Ovary (tissue), 10 donors: Measurements from ENCODE around the gene LRRTM4. TPM values are rescaled to one million over a fixed set of nuclear protein-coding genes. Genes with fewer than 3 reads are reported as not detected.

Experiments
- DNase-seq, 5 donors: peaks; one replicate each; pipeline ENCODE4 v3.0.0-alpha.2; 2019 to 2020
- H3K27ac ChIP-seq, 2 donors: fragments of 200-600 bp; one replicate each; pipeline versions ENCODE4 v1.5.1 to v1.8.0; 2019 to 2022
- H3K27me3 ChIP-seq: fragments of 200-600 bp; one replicate; pipeline ENCODE4 v1.8.0; 2022
- H3K36me3 ChIP-seq: fragments of 200-600 bp; sonication (generic); one replicate; pipeline ENCODE4 v1.5.1; 2019
- H3K4me1 ChIP-seq: one replicate; pipeline ENCODE4 v1.8.1; 2013; ENCODE audit warnings: mild to moderate bottlenecking, moderate library complexity; ENCODE audit not compliant: insufficient read depth
- H3K4me3 ChIP-seq: fragments of 200-600 bp; sonication (generic); one replicate; pipeline ENCODE4 v1.5.1; 2017
- H3K9me3 ChIP-seq, 2 donors: fragments of 200-600 bp in 1 of 2; sonication (generic) in 1 of 2; one replicate each; pipeline versions ENCODE4 v1.5.1 to v1.8.1; 2013 to 2019; ENCODE audit warnings: mild to moderate bottlenecking in 1 of 2, moderate library complexity in 1 of 2
- CTCF ChIP-seq, 3 donors: fragments of 450-650 bp in 2 of 3; fragments of 200-600 bp in 1 of 3; IDR thresholded peaks; one replicate each; pipeline versions ENCODE4 v1.5.1 to v1.8.0; 2016 to 2022; ENCODE audit warnings: antibody characterized with exemption in 3 of 3, mild to moderate bottlenecking in 1 of 3
- EP300 ChIP-seq: sonication (generic); formaldehyde crosslinking; IDR thresholded peaks from one replicate; pipeline ENCODE4 v1.6.1; 2017; ENCODE audit warnings: antibody characterized with exemption
- POLR2A ChIP-seq: fragments of 450-650 bp; IDR thresholded peaks from one replicate; pipeline ENCODE4 v1.6.1; 2017; ENCODE audit warnings: antibody characterized with exemption, mild to moderate bottlenecking, moderate library complexity
- WGBS, 3 donors: extraction: QIAGEN DNeasy Blood & Tissue Kit in 1 of 3; methylation state at CpG; one replicate each; pipeline versions ENCODE4 v1.1.5 to v1.1.7; 2013 to 2017; 5-methylcytosine and 5-hydroxymethylcytosine counted together
- intact Hi-C, 4 donors: fragments of 100-400 bp; cut with DNase I; formaldehyde crosslinking; loops; one replicate each; pipeline versions ENCODE4 v1.11.0 to v1.15.1; 2022 to 2023
- long read RNA-seq, 3 donors: library from polyadenylated mRNA in 2 of 3; unstranded in 2 of 3; transcript quantifications; one replicate each; pipeline ENCODE4 v2.0.0 and lab custom pipeline, GENCODE V29; 2021 to 2026
- polyA plus RNA-seq, 2 donors: library from polyadenylated mRNA; stranded (reverse); fragments of 200-250 nt in 1 of 2; fragments of 350-450 nt in 1 of 2; fragmentation: Illumina TruSeq in 1 of 2; extraction: RNeasy Lipid Tissue Mini Kit (QIAGEN cat#74804) in 1 of 2; gene quantifications; one replicate each; pipeline ENCODE4 v1.2.3, GENCODE V29; 2013 to 2014
- total RNA-seq, 7 donors: library from RNA; depleted of rRNA in 2 of 7; stranded (reverse); fragments of >200 nt in 2 of 7; fragmentation: NEBNext Ultra II Directional in 3 of 7; extraction: Animal tissue kit (Norgen Biotek cat#: 25700) in 3 of 7; gene quantifications; one replicate each; pipeline versions ENCODE4 v1.1.0 to v1.2.4, GENCODE V29; 2016 to 2023
- donor health status: DM: no; HTN: no; CAD: no; lungs with moderate emphysema.
- donor health status: DM: no; HTN: no; CAD: no.
- donor health status: Bipolar disorder and iron deficiency.
- donor health status: DM: yes; HTN: yes; CAD: no.
- donor health status: DM: no; HTN: no; CAD: no.
- donor health status: DM: yes; HTN: yes; CAD: no.

LRRTM4 gene
- total RNA-seq, result 1 to 10 TPM in 3 of 7 donors, under 1 TPM in 2, not detected in 2; 0.38 to 2.2 (median 1.1) TPM
- under 1 TPM; 0.01 to 0.10 TPM for polyA plus RNA-seq
- long read RNA-seq, donor 1, result 0 reads
- long read RNA-seq, donor 2, result 0 reads
- long read RNA-seq, donor 3, result 0 reads

GRCh38 chr2:77521931-77522470, at the start of gene LRRTM4:
TSS of gene LRRTM4 (minus strand) at chr2:77522376.
- TF ChIP-seq EP300, result no peak
- no peak for TF ChIP-seq CTCF (IDR thresholded peaks at IDR 0.05)
- no peak for TF ChIP-seq POLR2A
- no peaks in the 10 kb centered on the region for H3K36me3 ChIP-seq
- WGBS, 3 donors, result 7 to 20% (median 15%) methylated on average over 4 of the region's 4 CpGs
- intact Hi-C loops, result no loop called here
- DNase-seq, result no peak
- no peaks in the 10 kb centered on the region for H3K27me3 ChIP-seq
- no peak within 1 kb of the TSS for H3K4me3 ChIP-seq
- H3K27ac ChIP-seq, result no peak within 1 kb of the TSS
- no peaks in the 10 kb centered on the region for H3K4me1 ChIP-seq
- no peaks in the 10 kb centered on the region for H3K9me3 ChIP-seq

GRCh38 chr2:77571545-77571944, 49.4 kb upstream of the LRRTM4 start:
- Histone ChIP-seq H3K27me3 (no peaks in the 10 kb centered on the region), H3K4me1 (no peaks in the 10 kb centered on the region), H3K27ac (no peak overlapping the region), H3K4me3 (no peak overlapping the region), H3K36me3 (no peaks in the 10 kb centered on the region), H3K9me3 (no peaks in the 10 kb centered on the region)
- intact Hi-C loops, result no loop called here
- no peak for DNase-seq
- TF ChIP-seq POLR2A, result no peak
- no peak for TF ChIP-seq CTCF (IDR thresholded peaks at IDR 0.05)
- TF ChIP-seq EP300, result no peak
- 52 to 84% (median 73%) methylated on average over 2 of the region's 2 CpGs for WGBS, 3 donors

- no peaks in the 10 kb centered on the region for H3K4me1 ChIP-seq
- H3K9me3 ChIP-seq, result no peaks in the 10 kb centered on the region
- intact Hi-C loops, result no loop called here
- no peak overlapping the region for H3K4me3 ChIP-seq
- no peak overlapping the region for H3K27ac ChIP-seq
- DNase-seq, result no peak
- 21 to 33% (median 30%) methylated on average over 2 of the region's 2 CpGs for WGBS, 3 donors
- H3K36me3 ChIP-seq, result no peaks in the 10 kb centered on the region
- TF ChIP-seq CTCF (IDR thresholded peaks at IDR 0.05) (no peak), EP300 (no peak), POLR2A (no peak)
- no peaks in the 10 kb centered on the region for H3K27me3 ChIP-seq
Measured at GRCh38 chr2:77567723-77568122, 45.5 kb upstream of the LRRTM4 start.

- Histone ChIP-seq H3K4me1 (no peaks in the 10 kb centered on the region), H3K27me3 (no peaks in the 10 kb centered on the region), H3K36me3 (no peaks in the 10 kb centered on the region), H3K4me3 (no peak overlapping the region), H3K9me3 (no peaks in the 10 kb centered on the region), H3K27ac (no peak overlapping the region)
- no peak for TF ChIP-seq POLR2A
- no peak for TF ChIP-seq CTCF (IDR thresholded peaks at IDR 0.05)
- no peak for TF ChIP-seq EP300
- DNase-seq, result no peak
- WGBS, 3 donors, result 63 to 78% (median 69%) methylated on average over 3 of the region's 3 CpGs
- intact Hi-C loops, result no loop called here
Measured at GRCh38 chr2:77566582-77566981, 44.4 kb upstream of the LRRTM4 start.
